Activated CD4-positive, alpha-beta memory T cell treated with anti-CD3 and anti-CD28 coated beads for 36 hours (primary cell): ENCODE measurements around the gene CNTN5. TPM values are rescaled to one million over a fixed set of nuclear protein-coding genes. Genes with fewer than 3 reads are reported as not detected.

Experiments
- CTCF ChIA-PET: fragments of 350-600 bp; sonication (Branson Sonifier 250); formaldehyde crosslinking; loops from one replicate; lab custom pipeline; 2021; ENCODE audit warnings: antibody characterized with exemption, inconsistent platforms; lab: Charles Lee
- POLR2A ChIA-PET: fragments of 350-600 bp; sonication (Branson Sonifier 250); formaldehyde crosslinking; loops from one replicate; lab custom pipeline; 2021; ENCODE audit warnings: antibody characterized with exemption; lab: Charles Lee
- DNase-seq: peaks from one replicate; pipeline ENCODE4 v3.0.0-alpha.2; 2020
- H3K27ac Mint-ChIP-seq: one replicate; pipeline ENCODE4 v1.8.0; 2021; ENCODE audit warnings: mixed read lengths
- H3K27me3 Mint-ChIP-seq: one replicate; pipeline ENCODE4 v1.8.0; 2021; ENCODE audit warnings: mixed read lengths
- H3K36me3 Mint-ChIP-seq: one replicate; pipeline ENCODE4 v1.8.0; 2021; ENCODE audit warnings: mixed read lengths
- H3K4me1 Mint-ChIP-seq: one replicate; pipeline ENCODE4 v1.8.0; 2021; ENCODE audit warnings: low read depth, mixed read lengths
- H3K4me3 Mint-ChIP-seq: one replicate; pipeline ENCODE4 v1.8.0; 2021; ENCODE audit warnings: mild to moderate bottlenecking, mixed read lengths
- H3K9me3 Mint-ChIP-seq: one replicate; pipeline ENCODE4 v1.8.0; 2021; ENCODE audit warnings: mixed read lengths
- intact Hi-C: fragments of 100-400 bp; cut with micrococcal nuclease; formaldehyde crosslinking; loops from one replicate; pipeline ENCODE4 v1.15.1; 2023
- total RNA-seq, 2 experiments: library from RNA; stranded (reverse); gene quantifications; one replicate each; pipeline ENCODE4 v1.2.3, GENCODE V29; 2021

CNTN5 gene
- total RNA-seq, 2 experiments from 2014 or later = not detected

- Mint-ChIP-seq H3K4me3 (no peak overlapping the region), H3K4me1 (no peaks in the 10 kb centered on the region), H3K9me3 (peaks cover 11% of the 10 kb centered on the region), H3K36me3 (no peaks in the 10 kb centered on the region), H3K27me3 (no peaks in the 10 kb centered on the region), H3K27ac (no peak overlapping the region)
- ChIA-PET CTCF (no interaction called here), POLR2A (no interaction called here)
- DNase-seq = no peak
- intact Hi-C loops = no loop called here
Observed at GRCh38 chr11:99307510-99308088, 286.9 kb downstream of the CNTN5 start.

- H3K27ac Mint-ChIP-seq = no peak overlapping the region
- intact Hi-C loops = no loop called here
- POLR2A ChIA-PET = no interaction called here
- H3K4me3 Mint-ChIP-seq = no peak overlapping the region
- CTCF ChIA-PET = no interaction called here
- no peak for DNase-seq
- H3K27me3 Mint-ChIP-seq = no peaks in the 10 kb centered on the region
- peaks cover 18% of the 10 kb centered on the region for H3K9me3 Mint-ChIP-seq
- H3K4me1 Mint-ChIP-seq = no peaks in the 10 kb centered on the region
- no peaks in the 10 kb centered on the region for H3K36me3 Mint-ChIP-seq
Observed at GRCh38 chr11:99311870-99312269, 291.1 kb downstream of the CNTN5 start.

- Mint-ChIP-seq H3K27me3 (no peaks in the 10 kb centered on the region), H3K27ac (no peak overlapping the region), H3K9me3 (peaks cover 32% of the 10 kb centered on the region), H3K4me1 (no peaks in the 10 kb centered on the region), H3K36me3 (no peaks in the 10 kb centered on the region), H3K4me3 (no peak overlapping the region)
- ChIA-PET CTCF (no interaction called here), POLR2A (no interaction called here)
- intact Hi-C loops = no loop called here
- no peak for DNase-seq
Observed at GRCh38 chr11:99316776-99317520, 296.2 kb downstream of the CNTN5 start.

GRCh38 chr11:99320769-99321290 is 300.1 kb downstream of the CNTN5 start:
- Mint-ChIP-seq H3K27me3 (no peaks in the 10 kb centered on the region), H3K36me3 (no peaks in the 10 kb centered on the region), H3K9me3 (peaks cover 22% of the 10 kb centered on the region), H3K27ac (no peak overlapping the region), H3K4me1 (no peaks in the 10 kb centered on the region), H3K4me3 (no peak overlapping the region)
- CTCF ChIA-PET = no interaction called here
- POLR2A ChIA-PET = no interaction called here
- intact Hi-C loops = no loop called here
- no peak for DNase-seq

- Mint-ChIP-seq H3K4me3 (no peak overlapping the region), H3K9me3 (peaks cover 12% of the 10 kb centered on the region), H3K27me3 (no peaks in the 10 kb centered on the region), H3K27ac (no peak overlapping the region), H3K4me1 (no peaks in the 10 kb centered on the region), H3K36me3 (no peaks in the 10 kb centered on the region)
- no peak for DNase-seq
- POLR2A ChIA-PET = no interaction called here
- CTCF ChIA-PET = no interaction called here
- intact Hi-C loops = no loop called here
Observed at GRCh38 chr11:99325847-99326246, 305.1 kb downstream of the CNTN5 start.

GRCh38 chr11:99327066-99327465 is 306.3 kb downstream of the CNTN5 start:
- CTCF ChIA-PET = no interaction called here
- Mint-ChIP-seq H3K36me3 (no peaks in the 10 kb centered on the region), H3K9me3 (peaks cover 4% of the 10 kb centered on the region), H3K27me3 (no peaks in the 10 kb centered on the region), H3K4me1 (no peaks in the 10 kb centered on the region), H3K27ac (no peak overlapping the region), H3K4me3 (no peak overlapping the region)
- DNase-seq = no peak
- intact Hi-C loops = no loop called here
- POLR2A ChIA-PET = no interaction called here

- no peak for DNase-seq
- intact Hi-C loops = no loop called here
- H3K4me3 Mint-ChIP-seq = no peak overlapping the region
- no peaks in the 10 kb centered on the region for H3K36me3 Mint-ChIP-seq
- CTCF ChIA-PET = no interaction called here
- H3K4me1 Mint-ChIP-seq = no peaks in the 10 kb centered on the region
- H3K27me3 Mint-ChIP-seq = no peaks in the 10 kb centered on the region
- POLR2A ChIA-PET = no interaction called here
- no peak overlapping the region for H3K27ac Mint-ChIP-seq
- H3K9me3 Mint-ChIP-seq = peaks cover 3% of the 10 kb centered on the region
Observed at GRCh38 chr11:99327527-99327926, 306.8 kb downstream of the CNTN5 start.

- no peaks in the 10 kb centered on the region for H3K27me3 Mint-ChIP-seq
- no peaks in the 10 kb centered on the region for H3K4me1 Mint-ChIP-seq
- H3K27ac Mint-ChIP-seq = no peak overlapping the region
- ChIA-PET CTCF (no interaction called here), POLR2A (no interaction called here)
- DNase-seq = no peak
- H3K4me3 Mint-ChIP-seq = no peak overlapping the region
- H3K36me3 Mint-ChIP-seq = no peaks in the 10 kb centered on the region
- peaks cover 3% of the 10 kb centered on the region for H3K9me3 Mint-ChIP-seq
- intact Hi-C loops = no loop called here
Observed at GRCh38 chr11:99333621-99334020, 312.9 kb downstream of the CNTN5 start.

- intact Hi-C loops = no loop called here
- ChIA-PET CTCF (no interaction called here), POLR2A (no interaction called here)
- DNase-seq = no peak
- H3K36me3 Mint-ChIP-seq = no peaks in the 10 kb centered on the region
- H3K27ac Mint-ChIP-seq = no peak overlapping the region
- no peaks in the 10 kb centered on the region for H3K4me1 Mint-ChIP-seq
- H3K27me3 Mint-ChIP-seq = no peaks in the 10 kb centered on the region
- peaks cover 15% of the 10 kb centered on the region for H3K9me3 Mint-ChIP-seq
- H3K4me3 Mint-ChIP-seq = no peak overlapping the region
Observed at GRCh38 chr11:99343117-99343516, 322.4 kb downstream of the CNTN5 start.

GRCh38 chr11:99349151-99349673 is 328.5 kb downstream of the CNTN5 start:
- H3K36me3 Mint-ChIP-seq = no peaks in the 10 kb centered on the region
- H3K27ac Mint-ChIP-seq = no peak overlapping the region
- ChIA-PET CTCF (no interaction called here), POLR2A (no interaction called here)
- H3K4me3 Mint-ChIP-seq = no peak overlapping the region
- H3K27me3 Mint-ChIP-seq = no peaks in the 10 kb centered on the region
- DNase-seq = no peak
- intact Hi-C loops = no loop called here
- H3K4me1 Mint-ChIP-seq = no peaks in the 10 kb centered on the region
- peaks cover 7% of the 10 kb centered on the region for H3K9me3 Mint-ChIP-seq

- ChIA-PET POLR2A (no interaction called here), CTCF (no interaction called here)
- Mint-ChIP-seq H3K36me3 (no peaks in the 10 kb centered on the region), H3K9me3 (peaks cover 9% of the 10 kb centered on the region), H3K4me1 (no peaks in the 10 kb centered on the region), H3K27ac (no peak overlapping the region), H3K4me3 (no peak overlapping the region), H3K27me3 (no peaks in the 10 kb centered on the region)
- intact Hi-C loops = no loop called here
- no peak for DNase-seq
Observed at GRCh38 chr11:99351624-99352023, 330.9 kb downstream of the CNTN5 start.

- peaks cover 9% of the 10 kb centered on the region for H3K9me3 Mint-ChIP-seq
- H3K4me3 Mint-ChIP-seq = no peak overlapping the region
- intact Hi-C loops = no loop called here
- no peak overlapping the region for H3K27ac Mint-ChIP-seq
- no peak for DNase-seq
- no peaks in the 10 kb centered on the region for H3K4me1 Mint-ChIP-seq
- no peaks in the 10 kb centered on the region for H3K36me3 Mint-ChIP-seq
- ChIA-PET POLR2A (no interaction called here), CTCF (no interaction called here)
- no peaks in the 10 kb centered on the region for H3K27me3 Mint-ChIP-seq
Observed at GRCh38 chr11:99352642-99353041, 331.9 kb downstream of the CNTN5 start.

- intact Hi-C loops = no loop called here
- no peak for DNase-seq
- H3K4me1 Mint-ChIP-seq = no peaks in the 10 kb centered on the region
- no peaks in the 10 kb centered on the region for H3K27me3 Mint-ChIP-seq
- ChIA-PET POLR2A (no interaction called here), CTCF (no interaction called here)
- H3K9me3 Mint-ChIP-seq = peaks cover 5% of the 10 kb centered on the region
- no peaks in the 10 kb centered on the region for H3K36me3 Mint-ChIP-seq
- H3K4me3 Mint-ChIP-seq = no peak overlapping the region
- H3K27ac Mint-ChIP-seq = no peak overlapping the region
Observed at GRCh38 chr11:99366546-99366945, 345.8 kb downstream of the CNTN5 start.
